Melanocyte of skin (primary cell): ENCODE data around the gene PGM2L1. TPM values are rescaled to one million over a fixed set of nuclear protein-coding genes. Genes with fewer than 3 reads are reported as not detected.

Experiments used
- small RNA-seq, 2 donors: library from RNA; depleted of rRNA; stranded (forward); fragments of <200 nt; gene quantifications; one replicate each; pipeline ENCODE3, GENCODE V24; 2012
- total RNA-seq, 2 donors: library from RNA; depleted of rRNA; stranded (reverse); fragments of >200 nt; gene quantifications; 2 replicates each; pipeline ENCODE4 v1.2.3, GENCODE V29; 2012

The PGM2L1 gene
- total RNA-seq = 1 to 10 TPM; 2.3 to 4.1 TPM

GRCh38 chr11:74398244-74399159 lies at the start of gene PGM2L1:
TSS of gene PGM2L1 (minus strand) at chr11:74398433. CDS start at chr11:74398161, 272 bp downstream.

GRCh38 chr11:74311352-74311926 lies 86.8 kb downstream of the PGM2L1 start, which contains the start of gene P4HA3:
TSS of gene P4HA3 (minus strand) at chr11:74311640. CDS start at chr11:74311611, 29 bp downstream.

Small RNA genes lying within 50 kb of the gene (small RNA-seq; reads per million reads assigned to genes)
- gene MIR548AL = 0.58 to 0.64 reads per million in 2 donors

Other genes starting within 250 kb of the PGM2L1 start
- 10 to 100 TPM; 14.7 to 16.9 TPM for gene C2CD3, start 227.4 kb downstream of the PGM2L1 start, total RNA-seq
- 10 to 100 TPM; 29.3 to 32.0 TPM for gene PPME1, start 227.1 kb downstream of the PGM2L1 start, total RNA-seq
- gene P4HA3, start 86.8 kb downstream of the PGM2L1 start, total RNA-seq = under 1 TPM in 1 of 2 donors, not detected in 1; 0.33 TPM
- gene KCNE3, start 69.1 kb upstream of the PGM2L1 start, total RNA-seq = 1 to 10 TPM in 1 of 2 donors, under 1 TPM in 1; 0.34 to 1.3 TPM
- 1 to 10 TPM; 5.0 to 5.5 TPM for gene LIPT2, start 95.3 kb upstream of the PGM2L1 start, total RNA-seq
- gene POLD3, start 194.1 kb upstream of the PGM2L1 start, total RNA-seq = 10 to 100 TPM in 1 of 2 donors, 1 to 10 TPM in 1; 7.9 to 16.0 TPM